NCI-H526 treated with DMSO at 0.1 percent for 48 hours (cell line): ENCODE measurements around the gene USP24.

ENCODE experiments used
- DNase-seq: peaks from one replicate; lab custom pipeline; 2025; lab: John Stamatoyannopoulos, UW

The USP24 gene

GRCh38 chr1:55052221-55053142, 162.7 kb downstream of the USP24 start:
- DNase-seq = no peak

- DNase-seq = no peak
Observed at GRCh38 chr1:55051621-55052020, 163.5 kb downstream of the USP24 start.

- no peak for DNase-seq
Observed at GRCh38 chr1:55051169-55051568, 164.0 kb downstream of the USP24 start.

GRCh38 chr1:55050283-55050682, 164.9 kb downstream of the USP24 start:
- no peak for DNase-seq

- no peak for DNase-seq
Observed at GRCh38 chr1:55049914-55050278, 165.3 kb downstream of the USP24 start.

- DNase-seq = no peak
Observed at GRCh38 chr1:55049271-55049913, 165.8 kb downstream of the USP24 start.

- DNase-seq = no peak
Observed at GRCh38 chr1:55048453-55049270, 166.5 kb downstream of the USP24 start.

GRCh38 chr1:55047611-55048010, 167.6 kb downstream of the USP24 start:
- no peak for DNase-seq

- no peak for DNase-seq
Observed at GRCh38 chr1:55046871-55047270, 168.3 kb downstream of the USP24 start.

GRCh38 chr1:55045430-55045829, 169.7 kb downstream of the USP24 start:
- no peak for DNase-seq

GRCh38 chr1:55044617-55045397, 170.4 kb downstream of the USP24 start:
- DNase-seq = no peak

GRCh38 chr1:55043726-55044125, 171.4 kb downstream of the USP24 start:
- DNase-seq = no peak

- no peak for DNase-seq
Observed at GRCh38 chr1:55043011-55043410, 172.2 kb downstream of the USP24 start.

GRCh38 chr1:55041613-55042012, 173.6 kb downstream of the USP24 start:
- DNase-seq = no peak

GRCh38 chr1:55040933-55041494, 174.2 kb downstream of the USP24 start:
- DNase-seq = no peak

GRCh38 chr1:55040083-55040932, 174.9 kb downstream of the USP24 start:
- DNase-seq = no peak

- peak; percentile 31 for DNase-seq
Observed at GRCh38 chr1:55039342-55040082, 175.7 kb downstream of the USP24 start, which contains the start of gene PCSK9. PCSK9 (plus strand) TSS chr1:55039548; CDS start chr1:55039838, 290 bp downstream.

- no peak for DNase-seq
Observed at GRCh38 chr1:55038974-55039341, 176.2 kb downstream of the USP24 start.

- DNase-seq = no peak
Observed at GRCh38 chr1:55038552-55038838, 176.7 kb downstream of the USP24 start.
